ENCODE results near the gene LIN52.
A peak's percentile ranks its signal among the peaks of the same experiment; 100 is the strongest.

LIN52 gene

GRCh38 chr14:74241652-74242017 lies 156.9 kb downstream of the LIN52 start:
- Histone ChIP-seq H3K27me3 (peaks cover 80% of the 10 kb centered on the region), H3K4me2 (no peak overlapping the region)

GRCh38 chr14:74242021-74242779 lies 157.4 kb downstream of the LIN52 start:
- Histone ChIP-seq H3K36me3 (no peaks in the 10 kb centered on the region), H3K27me3 (peaks cover 80% of the 10 kb centered on the region), H4K20me1 (peaks cover 29% of the 10 kb centered on the region; the same call in 1 of the 2 replicates), H3K9ac (no peak overlapping the region), H3K4me1 (no peaks in the 10 kb centered on the region), H3K27ac (no peak overlapping the region), H3K4me2 (no peak overlapping the region), H3K4me3 (no peak overlapping the region), H3K9me3 (peaks cover 34% of the 10 kb centered on the region)
- TF ChIP-seq Cebpa-rat (IDR thresholded peaks at IDR 0.05), result no peak

More at GRCh38 chr14:74241652-74242017, 156.9 kb downstream of the LIN52 start:
- 0 out of 2 replicates have a peak overlapping the region, but pooled peaks have one; percentile 44 for H3K4me3 ChIP-seq
- H3K4me1 ChIP-seq, result no peaks in the 10 kb centered on the region
- H3K27ac ChIP-seq, result no peak overlapping the region
- no peak overlapping the region for H3K9ac ChIP-seq
- no peak for TF ChIP-seq Cebpa-rat (IDR thresholded peaks at IDR 0.05)
- peaks cover 29% of the 10 kb centered on the region; the same call in 1 of the 2 replicates for H4K20me1 ChIP-seq
- H3K36me3 ChIP-seq, result no peaks in the 10 kb centered on the region
- peaks cover 34% of the 10 kb centered on the region for H3K9me3 ChIP-seq

- peaks cover 29% of the 10 kb centered on the region; the same call in 1 of the 2 replicates for H4K20me1 ChIP-seq
- no peak for TF ChIP-seq Cebpa-rat (IDR thresholded peaks at IDR 0.05)
- H3K36me3 ChIP-seq, result no peaks in the 10 kb centered on the region
- peaks cover 75% of the 10 kb centered on the region for H3K27me3 ChIP-seq
- H3K4me3 ChIP-seq, result no peak overlapping the region
- no peak overlapping the region for H3K27ac ChIP-seq
- no peak overlapping the region for H3K9ac ChIP-seq
- no peaks in the 10 kb centered on the region for H3K4me1 ChIP-seq
- H3K4me2 ChIP-seq, result no peak overlapping the region
- peaks cover 34% of the 10 kb centered on the region for H3K9me3 ChIP-seq
Measured at GRCh38 chr14:74242780-74243042, 158.0 kb downstream of the LIN52 start.

DNA sequence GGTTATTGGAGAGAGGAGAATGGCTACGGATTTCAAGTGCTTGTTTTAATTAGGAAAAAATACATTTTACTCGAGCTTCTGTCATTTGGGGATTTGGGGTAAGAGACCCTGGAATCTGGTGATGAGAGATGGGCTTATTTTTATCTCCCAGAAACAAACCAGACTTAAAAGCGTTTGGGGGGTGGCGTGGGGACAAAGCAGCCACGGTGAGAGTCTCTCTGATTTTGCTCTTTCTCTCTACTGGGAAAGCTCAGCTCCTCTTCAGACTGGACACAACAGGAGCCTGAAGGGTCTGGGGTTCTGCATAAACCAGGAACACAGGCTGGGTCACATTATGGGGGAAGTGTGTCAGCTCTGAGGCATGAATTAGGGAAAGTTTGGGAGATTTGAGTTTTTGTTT lies 158.3 kb downstream of the LIN52 start:
- Histone ChIP-seq H3K9me3 (peaks cover 34% of the 10 kb centered on the region), H3K9ac (no peak overlapping the region), H3K27me3 (peaks cover 71% of the 10 kb centered on the region), H4K20me1 (peaks cover 29% of the 10 kb centered on the region; the same call in 1 of the 2 replicates), H3K36me3 (no peaks in the 10 kb centered on the region), H3K4me1 (no peaks in the 10 kb centered on the region), H3K4me3 (no peak overlapping the region), H3K4me2 (no peak overlapping the region), H3K27ac (no peak overlapping the region)
- TF ChIP-seq Cebpa-rat (IDR thresholded peaks at IDR 0.05), result no peak

- Histone ChIP-seq H3K9me3 (peaks cover 31% of the 10 kb centered on the region), H3K9ac (no peak overlapping the region), H3K4me3 (no peak overlapping the region), H3K36me3 (no peaks in the 10 kb centered on the region), H4K20me1 (peaks cover 29% of the 10 kb centered on the region; the same call in 1 of the 2 replicates), H3K27me3 (peaks cover 61% of the 10 kb centered on the region), H3K4me2 (no peak overlapping the region), H3K4me1 (no peaks in the 10 kb centered on the region), H3K27ac (no peak overlapping the region)
- no peak for TF ChIP-seq Cebpa-rat (IDR thresholded peaks at IDR 0.05)
Measured at GRCh38 chr14:74244115-74244514, 159.4 kb downstream of the LIN52 start.

DNA sequence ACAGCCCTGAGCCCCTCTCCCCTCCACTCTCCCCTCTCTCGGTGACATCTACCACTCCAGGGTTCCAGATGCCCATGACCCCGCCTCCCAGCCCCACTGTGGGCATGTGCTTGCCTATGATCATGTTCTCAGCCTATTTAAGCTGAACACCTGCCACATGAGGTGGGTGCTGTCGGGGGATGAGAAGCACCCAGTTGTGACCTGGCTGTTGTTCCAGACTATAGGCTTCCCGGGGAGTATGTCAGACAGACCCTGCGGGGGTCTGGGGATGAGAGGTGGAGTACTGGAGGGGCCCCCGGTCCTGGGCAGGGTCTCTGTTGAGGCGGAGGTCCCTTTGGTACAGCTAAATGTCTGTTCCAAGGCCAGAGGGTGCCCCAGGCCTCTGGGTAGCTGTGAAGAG lies 160.5 kb downstream of the LIN52 start:
- Histone ChIP-seq H3K9ac (no peak overlapping the region), H3K4me1 (no peaks in the 10 kb centered on the region), H3K36me3 (no peaks in the 10 kb centered on the region), H3K9me3 (peaks cover 20% of the 10 kb centered on the region), H4K20me1 (peaks cover 24% of the 10 kb centered on the region; the same call in 1 of the 2 replicates), H3K4me2 (no peak overlapping the region), H3K27me3 (peaks cover 49% of the 10 kb centered on the region), H3K4me3 (no peak overlapping the region), H3K27ac (no peak overlapping the region)
- TF ChIP-seq Cebpa-rat (IDR thresholded peaks at IDR 0.05), result no peak

DNA sequence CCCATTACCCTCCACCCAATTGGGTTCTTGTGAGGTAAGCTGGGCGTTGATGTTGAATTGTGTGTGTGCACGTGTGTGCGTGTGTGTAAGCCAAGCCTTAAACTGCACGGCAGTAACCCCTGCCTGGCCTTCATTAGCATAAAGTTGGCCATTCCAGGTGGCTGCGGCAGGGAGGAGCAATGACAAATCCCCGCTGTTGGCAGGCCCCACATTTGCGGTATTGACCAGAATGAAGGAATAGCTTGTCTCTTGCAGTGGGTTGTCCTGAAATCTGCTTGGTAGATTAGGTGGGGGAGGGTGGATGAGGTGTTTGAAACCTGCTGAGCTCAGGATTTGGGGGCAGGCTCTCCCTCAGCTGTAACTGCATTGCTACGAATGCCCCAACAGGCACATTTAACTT lies 161.8 kb downstream of the LIN52 start:
- peaks cover 7% of the 10 kb centered on the region for H3K9me3 ChIP-seq
- TF ChIP-seq Cebpa-rat (IDR thresholded peaks at IDR 0.05), result no peak
- peaks cover 36% of the 10 kb centered on the region for H3K27me3 ChIP-seq
- H4K20me1 ChIP-seq, result peaks cover 12% of the 10 kb centered on the region; the same call in 1 of the 2 replicates
- no peak overlapping the region for H3K27ac ChIP-seq
- H3K9ac ChIP-seq, result no peak overlapping the region
- H3K4me2 ChIP-seq, result no peak overlapping the region
- no peak overlapping the region for H3K4me3 ChIP-seq
- H3K36me3 ChIP-seq, result no peaks in the 10 kb centered on the region
- H3K4me1 ChIP-seq, result 0 out of 2 replicates have a peak, but pooled peaks cover 5% of the 10 kb centered on the region

- TF ChIP-seq Cebpa-rat (IDR thresholded peaks at IDR 0.05), result no peak
- Histone ChIP-seq H4K20me1 (no peaks in the 10 kb centered on the region), H3K4me2 (no peak overlapping the region), H3K36me3 (no peaks in the 10 kb centered on the region), H3K4me3 (no peak overlapping the region), H3K4me1 (0 out of 2 replicates have a peak, but pooled peaks cover 5% of the 10 kb centered on the region), H3K9me3 (no peaks in the 10 kb centered on the region), H3K27me3 (peaks cover 22% of the 10 kb centered on the region), H3K9ac (no peak overlapping the region), H3K27ac (no peak overlapping the region)
Measured at GRCh38 chr14:74248017-74248416, 163.3 kb downstream of the LIN52 start.

DNA sequence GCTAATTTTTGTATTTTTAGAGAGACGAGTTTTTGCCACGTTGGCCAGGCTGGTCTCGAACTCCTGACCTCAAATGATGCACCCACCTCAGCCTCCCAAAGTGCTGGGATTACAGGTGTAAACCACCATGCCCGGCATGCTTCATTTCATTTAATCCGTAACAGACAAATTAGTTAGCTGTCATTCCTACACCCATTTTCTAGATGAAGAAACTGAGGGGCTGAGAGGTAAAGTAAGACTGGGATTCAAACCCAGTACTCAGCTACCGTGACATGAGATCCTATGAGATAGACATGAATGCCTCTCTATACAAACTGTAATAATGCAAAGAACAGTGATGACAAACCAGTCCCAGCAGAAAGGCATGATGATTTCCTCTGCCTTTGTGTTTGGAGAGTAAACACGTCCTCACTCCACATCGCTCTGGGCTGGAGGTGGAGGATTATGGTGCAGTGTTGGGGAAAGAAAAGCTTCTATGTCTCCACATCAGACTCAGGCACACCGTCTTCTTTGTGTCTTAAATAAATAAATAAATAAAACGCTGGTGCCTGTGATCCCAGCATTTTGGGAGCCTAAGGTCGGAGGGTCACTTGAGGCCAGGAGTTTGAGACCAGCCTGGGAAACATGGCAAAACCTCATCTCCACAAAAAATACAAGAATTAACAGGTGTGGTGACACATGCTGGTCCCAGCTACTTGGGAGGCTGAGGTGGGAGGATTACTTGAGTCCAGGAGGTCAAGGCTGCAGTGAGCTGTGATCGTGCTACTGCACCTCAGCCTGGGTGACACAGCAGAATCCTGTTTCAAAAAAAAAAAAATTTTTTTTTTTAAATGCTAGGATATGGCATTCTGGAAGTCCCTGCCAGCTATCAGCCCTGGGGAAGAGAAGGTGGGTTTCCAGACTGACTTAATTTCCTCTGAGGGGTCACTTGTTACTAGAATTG lies 164.9 kb downstream of the LIN52 start:
- no peak overlapping the region for H3K4me2 ChIP-seq
- no peak overlapping the region for H3K9ac ChIP-seq
- no peaks in the 10 kb centered on the region for H4K20me1 ChIP-seq
- H3K27me3 ChIP-seq, result peaks cover 5% of the 10 kb centered on the region; the same call in 1 of the 2 replicates
- H3K4me1 ChIP-seq, result 0 out of 2 replicates have a peak, but pooled peaks cover 5% of the 10 kb centered on the region
- TF ChIP-seq Cebpa-rat (IDR thresholded peaks at IDR 0.05), result no peak
- H3K36me3 ChIP-seq, result no peaks in the 10 kb centered on the region
- no peak overlapping the region for H3K4me3 ChIP-seq
- no peak overlapping the region for H3K27ac ChIP-seq
- H3K9me3 ChIP-seq, result no peaks in the 10 kb centered on the region

All from BLaER1 (cell line).